T47D (cell line): ENCODE results near the gene INPP5A.

Experiments used
- DNase-seq, 2 experiments: peaks; one replicate each; pipeline versions ENCODE4 v3.0.0 to v3.0.0-alpha.2; 2011 to 2012; ENCODE audit warnings: low read depth in 1 of 2, low spot score in 1 of 2
- JUND ChIP-seq: IDR thresholded peaks from 2 replicates; pipeline ENCODE4 v1.6.1; 2012; ENCODE audit warnings: low read depth
- in situ Hi-C: cut with HindIII; loops from 2 replicates; pipeline ENCODE4 v1.10.0; 2016; ENCODE audit warnings: low sequenced_read_pairs, low pct_unique_long_range_greater_than_20kb

Gene INPP5A

DNA sequence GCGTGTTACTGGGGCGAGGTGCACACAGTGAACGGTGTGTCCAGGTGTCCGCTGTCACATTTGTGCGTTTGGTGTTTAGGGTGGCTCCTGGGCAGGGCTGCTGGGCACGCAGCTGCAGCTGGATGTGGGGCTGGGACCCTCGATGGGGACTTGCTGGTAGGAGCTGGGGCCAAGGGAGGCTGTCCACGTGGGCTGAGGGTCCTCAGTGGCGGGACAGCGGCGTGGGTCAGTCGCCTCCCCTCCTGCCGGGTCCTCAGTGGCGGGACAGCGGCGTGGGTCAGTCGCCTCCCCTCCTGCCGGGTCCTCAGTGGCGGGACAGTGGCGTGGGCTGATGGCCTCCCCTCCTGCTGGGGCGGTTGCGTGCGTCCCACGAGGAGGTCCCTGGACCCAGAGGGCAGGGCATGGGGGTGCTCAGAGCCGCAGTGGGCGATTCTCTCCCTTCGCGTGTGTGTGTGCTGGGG is 68.5 kb downstream of the INPP5A start:
- no peak for TF ChIP-seq JUND
- no peak for DNase-seq
- in situ Hi-C loops = no loop called here

DNA sequence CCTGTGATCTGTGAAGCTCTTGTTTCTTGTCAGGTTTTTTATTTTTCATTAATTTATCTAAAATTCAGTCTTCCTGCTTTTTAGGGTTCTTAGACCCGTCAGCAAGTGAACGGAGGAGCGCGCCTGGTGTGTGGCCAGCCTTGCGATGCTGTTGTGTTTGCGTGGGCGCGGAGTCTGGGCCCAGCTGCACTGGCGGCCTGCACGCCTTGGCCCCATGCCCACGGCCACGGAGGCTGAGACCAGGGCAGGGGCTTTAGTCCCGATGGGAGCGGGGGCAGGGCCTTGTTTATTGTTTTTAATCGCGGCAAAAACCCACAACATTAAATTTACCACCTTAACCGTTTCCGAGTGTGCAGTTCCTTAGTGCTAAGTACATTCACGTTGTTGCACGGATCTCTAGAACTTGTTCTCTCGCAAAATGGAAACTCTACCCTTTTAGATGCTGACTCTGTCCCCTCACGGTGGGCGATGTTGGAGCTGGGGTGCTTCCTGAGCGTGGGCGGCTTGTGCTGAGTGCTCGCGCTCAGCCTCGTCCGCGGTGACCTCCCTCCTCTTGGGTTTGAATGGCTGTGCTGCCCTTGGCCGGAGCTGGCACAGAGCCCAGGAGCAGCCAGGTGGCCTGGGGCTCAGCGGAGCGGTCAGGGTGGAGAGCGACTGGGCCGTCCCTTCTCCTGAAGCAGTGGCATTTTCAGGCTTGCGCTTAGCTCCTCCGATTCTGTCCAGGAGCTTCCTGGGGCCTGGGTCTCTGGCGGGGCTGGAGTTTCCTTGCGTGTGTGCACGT is 69.1 kb downstream of the INPP5A start:
- in situ Hi-C loops = no loop called here
- no peak for TF ChIP-seq JUND
- DNase-seq = no peak

DNA sequence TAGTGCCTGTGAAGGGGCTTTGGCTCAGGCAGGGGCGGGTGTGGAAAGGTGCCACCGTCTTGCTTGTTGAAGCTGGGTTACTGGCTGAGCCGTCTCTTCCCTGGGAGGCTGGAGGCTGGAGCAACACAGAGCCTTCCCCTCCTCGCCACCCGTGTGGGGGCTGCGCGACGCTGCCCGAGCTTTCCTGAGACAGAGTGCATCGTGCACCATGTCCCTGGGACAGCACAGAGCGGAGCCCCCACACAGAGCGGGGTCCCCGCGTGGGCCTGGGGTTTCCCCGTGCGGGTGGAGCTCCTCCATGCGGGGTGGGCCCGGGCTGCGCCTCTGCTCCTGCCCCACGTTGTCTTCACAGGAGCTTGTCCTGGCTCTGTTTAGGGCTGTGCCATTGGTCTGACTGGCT is 69.9 kb downstream of the INPP5A start:
- in situ Hi-C loops = no loop called here
- DNase-seq = no peak
- no peak for TF ChIP-seq JUND

DNA sequence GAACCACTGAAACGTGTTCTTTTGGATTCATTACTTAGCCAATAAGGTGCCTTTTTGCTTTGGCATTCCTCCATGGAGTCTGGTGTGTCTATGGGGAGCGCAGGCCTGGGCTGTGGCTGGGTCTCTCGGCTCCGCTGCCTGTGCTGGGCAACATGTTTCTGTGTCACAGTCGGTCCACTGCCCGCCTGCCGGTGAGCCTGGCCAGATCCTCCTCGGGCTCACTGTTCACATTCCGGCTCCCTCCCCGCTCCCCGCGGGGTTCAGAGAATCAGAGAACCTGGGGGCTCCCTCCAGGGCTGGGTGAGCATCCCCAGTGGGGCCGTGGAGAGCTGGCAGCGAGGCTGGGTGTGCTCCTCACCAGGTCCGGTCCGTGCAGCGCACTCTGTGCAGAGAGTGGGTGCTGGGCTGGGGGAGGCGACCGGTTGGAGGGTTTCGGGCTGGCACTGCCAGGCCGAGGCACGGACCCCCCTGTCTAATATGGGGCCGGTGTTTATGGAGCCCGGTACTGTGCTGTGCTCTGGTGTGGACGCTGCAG is 70.4 kb downstream of the INPP5A start:
- DNase-seq = no peak
- TF ChIP-seq JUND = no peak
- in situ Hi-C loops = no loop called here

DNA sequence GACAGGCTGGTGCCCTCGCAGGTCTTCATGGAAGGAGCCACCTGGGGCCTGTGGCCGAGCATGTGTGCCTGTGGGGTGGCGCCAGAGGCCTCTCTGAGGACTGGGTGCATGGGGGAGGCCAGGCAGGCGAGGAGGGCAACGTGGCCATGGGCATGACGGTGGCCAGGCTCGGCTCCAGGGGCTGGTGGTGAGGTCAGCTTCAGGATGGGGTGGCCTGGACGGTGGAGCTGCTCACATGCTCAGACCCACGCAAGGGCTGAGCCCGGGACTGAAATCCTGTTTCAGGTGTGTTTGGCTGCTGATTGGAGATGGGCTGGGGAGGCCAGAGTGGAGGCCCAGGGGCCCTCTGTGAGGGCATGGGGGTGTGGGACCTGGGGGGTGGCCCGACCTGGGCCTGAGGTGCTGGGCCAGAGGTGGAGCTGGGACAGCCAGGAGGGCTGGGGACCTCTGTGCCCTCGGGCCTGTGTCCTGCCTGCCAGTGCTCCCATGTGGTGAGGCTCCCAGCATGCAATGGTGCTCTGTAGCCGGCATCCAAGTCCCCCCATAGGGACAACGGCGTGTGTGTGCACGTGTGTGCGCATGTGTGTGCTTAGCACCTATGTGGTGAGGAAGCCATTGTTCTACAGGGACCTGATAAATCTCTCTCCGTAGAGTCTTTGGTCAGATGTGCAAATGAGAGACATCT is 71.1 kb downstream of the INPP5A start:
- no peak for TF ChIP-seq JUND
- in situ Hi-C loops = no loop called here
- DNase-seq = no peak

DNA sequence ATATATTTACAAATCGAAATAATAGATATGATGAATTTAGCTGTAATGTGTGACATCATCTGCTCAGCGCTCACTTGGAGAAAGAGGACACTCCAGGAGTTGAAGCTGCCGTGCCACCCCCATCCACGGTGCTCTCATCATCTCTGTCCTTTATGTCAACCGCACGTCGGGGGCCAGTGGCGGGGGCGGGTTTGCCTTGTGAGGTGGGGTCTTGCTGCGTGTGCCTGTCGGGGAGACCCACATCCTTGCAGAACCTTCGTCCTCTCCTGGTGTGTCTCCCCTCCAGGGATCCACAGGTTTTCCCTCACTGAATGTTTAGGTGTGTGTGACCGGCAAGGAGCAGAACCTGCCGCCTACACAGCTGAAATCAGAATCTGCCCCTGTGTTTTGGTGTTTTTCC is 71.6 kb downstream of the INPP5A start:
- DNase-seq = no peak
- TF ChIP-seq JUND = no peak
- in situ Hi-C loops = no loop called here

DNA sequence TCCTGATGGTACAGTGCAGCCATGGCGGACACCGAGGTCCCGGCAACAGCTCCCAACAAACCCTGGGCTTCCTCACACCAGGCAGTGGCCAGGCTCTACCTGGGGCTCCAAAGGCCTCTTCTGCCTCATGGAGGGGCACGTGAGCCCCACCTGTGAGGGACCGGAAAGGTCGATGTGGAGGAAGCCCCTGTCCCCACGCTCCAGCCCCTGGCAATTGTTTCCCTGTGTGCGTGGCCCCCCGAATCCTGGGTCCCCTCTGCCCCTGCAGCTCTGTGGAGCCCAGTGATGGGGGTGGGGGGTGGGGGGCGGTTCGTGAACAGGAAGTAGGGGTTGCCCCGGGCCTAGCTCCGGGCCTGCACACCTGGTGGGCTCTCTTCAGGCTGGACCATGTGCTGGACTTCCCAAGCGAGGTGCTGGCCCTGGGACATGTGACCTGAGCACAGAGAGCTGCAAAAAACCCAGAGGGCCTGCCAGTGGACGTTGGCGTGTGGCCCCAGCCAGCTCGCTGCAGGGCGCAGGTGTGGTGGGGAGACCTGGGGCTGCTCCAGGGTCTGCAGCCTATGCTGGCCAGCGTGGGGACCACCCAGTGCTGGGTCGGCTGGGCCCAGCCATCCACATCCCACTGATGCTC is 72.6 kb downstream of the INPP5A start:
- TF ChIP-seq JUND = no peak
- in situ Hi-C loops = no loop called here
- no peak for DNase-seq

DNA sequence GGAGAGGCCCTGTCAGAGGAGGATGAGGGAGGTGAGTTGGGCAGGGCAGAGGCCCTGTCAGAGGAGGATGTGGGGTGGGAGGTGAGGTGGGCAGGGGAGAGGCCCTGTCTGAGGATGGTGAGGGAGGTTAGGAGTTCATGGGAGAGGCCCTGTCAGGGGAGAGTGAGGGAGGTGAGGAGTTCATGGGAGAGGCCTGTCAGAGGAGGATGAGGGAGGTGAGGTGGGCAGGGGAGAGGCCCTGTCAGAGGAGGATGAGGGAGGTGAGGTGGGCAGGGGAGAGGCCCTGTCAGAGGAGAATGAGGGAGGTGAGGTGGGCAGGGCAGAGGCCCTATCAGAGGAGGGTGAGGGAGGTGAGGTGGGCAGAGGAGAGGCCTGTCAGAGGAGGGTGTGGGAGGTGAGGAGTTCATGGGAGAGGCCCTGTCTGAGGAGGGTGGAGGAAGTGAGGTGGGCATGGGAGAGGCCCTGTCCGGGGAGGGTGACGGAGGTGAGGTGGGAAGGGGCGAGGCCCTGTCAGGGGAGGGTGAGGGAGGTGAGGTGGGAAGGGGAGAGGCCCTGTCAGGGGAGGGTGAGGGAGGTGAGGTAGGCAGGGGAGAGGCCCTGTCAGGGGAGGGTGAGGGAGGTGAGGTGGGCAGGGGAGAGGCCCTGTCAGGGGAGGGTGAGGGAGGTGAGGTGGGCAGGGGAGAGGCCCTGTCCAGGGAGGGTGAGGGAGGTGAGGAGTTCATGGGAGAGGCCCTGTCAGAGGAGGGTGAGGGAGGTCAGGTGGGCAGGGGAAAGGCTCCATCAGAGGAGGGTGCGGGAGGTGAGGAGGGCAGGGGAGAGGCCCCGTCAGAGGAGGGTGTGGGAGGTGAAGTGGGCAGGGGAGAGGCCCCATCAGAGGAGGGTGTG is 73.7 kb downstream of the INPP5A start:
- in situ Hi-C loops = no loop called here
- TF ChIP-seq JUND = no peak
- DNase-seq = no peak

DNA sequence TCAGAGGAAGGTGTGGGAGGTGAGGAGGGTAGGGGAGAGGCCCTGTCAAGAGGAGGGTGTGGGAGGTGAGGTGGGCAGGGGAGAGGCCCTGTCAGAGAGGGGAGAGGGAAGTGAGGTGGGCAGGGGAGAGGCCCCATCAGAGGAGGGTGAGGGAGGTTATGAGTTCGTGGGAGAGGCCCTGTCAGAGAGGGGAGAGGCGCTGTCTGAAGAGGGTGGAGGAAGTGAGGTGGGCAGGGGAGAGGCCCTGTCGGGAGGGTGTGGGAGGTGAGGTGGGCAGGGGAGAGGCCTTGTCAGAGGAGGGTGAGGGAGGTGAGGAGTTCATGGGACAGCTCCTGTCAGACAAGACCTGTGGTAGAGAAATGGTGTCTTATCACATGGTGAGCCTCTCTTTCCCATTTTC is 74.4 kb downstream of the INPP5A start:
- no peak for DNase-seq
- TF ChIP-seq JUND = no peak
- in situ Hi-C loops = no loop called here

DNA sequence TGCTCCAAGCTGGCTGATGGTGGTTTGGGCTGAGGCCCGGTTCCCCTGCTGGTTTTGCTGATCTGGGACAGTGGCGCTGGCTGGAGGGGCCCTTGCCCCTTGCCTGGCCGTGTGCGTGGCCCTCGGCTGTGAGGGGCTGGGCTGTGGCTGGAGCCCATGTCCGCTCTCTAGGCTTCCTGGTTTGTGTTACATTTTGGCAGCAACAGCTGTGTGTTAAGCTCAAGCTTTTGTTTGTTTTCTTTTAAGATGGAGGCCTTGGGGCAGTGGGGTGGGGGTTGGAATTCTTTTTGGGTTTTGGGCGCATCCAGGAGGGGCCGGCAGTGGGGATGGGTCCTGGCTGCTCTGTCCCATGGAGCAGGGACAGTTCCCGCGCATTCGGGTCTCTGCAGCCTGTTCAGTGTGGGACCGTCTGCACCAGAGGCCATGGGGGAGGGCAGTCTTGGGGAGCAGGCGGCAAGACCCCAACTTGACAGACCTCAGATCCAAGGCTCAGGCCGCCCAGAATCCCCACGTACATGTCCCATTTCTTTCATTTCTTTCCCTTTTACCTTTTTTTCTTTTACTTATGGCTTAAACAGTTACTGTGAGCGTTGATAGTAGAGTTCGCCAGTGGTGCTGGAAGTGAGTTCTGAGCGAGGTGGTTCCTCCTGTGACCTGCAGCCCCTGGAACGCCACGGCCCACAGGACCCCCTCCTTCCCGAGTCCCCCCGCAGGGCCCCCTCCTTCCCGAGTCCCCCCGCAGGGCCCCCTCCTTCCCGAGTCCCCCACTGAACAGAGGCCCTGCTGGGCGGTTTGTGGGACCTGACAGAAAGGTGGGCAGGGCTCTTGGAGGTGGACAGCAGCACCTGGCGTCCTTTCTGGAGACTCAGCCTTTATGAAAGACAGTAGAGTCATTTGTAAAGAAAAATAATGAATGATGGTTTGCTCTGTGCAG is 75.3 kb downstream of the INPP5A start:
- peak in 1 of 2 experiments; percentile 22 for DNase-seq
- in situ Hi-C loops = no loop called here
- TF ChIP-seq JUND = no peak
